Osteocyte (in vitro differentiated cells): ENCODE results near the gene RNF148. TPM values are rescaled to one million over a fixed set of nuclear protein-coding genes. Genes with fewer than 3 reads are reported as not detected.

Source experiments
- DNase-seq: peaks from one replicate; pipeline ENCODE4 v3.0.0; 2021; ENCODE audit warnings: mixed read lengths; ENCODE audit not compliant: unreplicated experiment; ENCODE audit errors: extremely low spot score
- H3K27ac Mint-ChIP-seq: one replicate; pipeline ENCODE4 v1.8.0; 2021; ENCODE audit warnings: mild to moderate bottlenecking, mixed read lengths; ENCODE audit not compliant: unreplicated experiment
- H3K27me3 Mint-ChIP-seq: one replicate; pipeline ENCODE4 v1.8.0; 2021; ENCODE audit warnings: mixed read lengths; ENCODE audit not compliant: unreplicated experiment
- H3K36me3 Mint-ChIP-seq: one replicate; pipeline ENCODE4 v1.8.0; 2021; ENCODE audit warnings: mixed read lengths; ENCODE audit not compliant: unreplicated experiment
- H3K4me1 Mint-ChIP-seq: one replicate; pipeline ENCODE4 v1.8.0; 2021; ENCODE audit warnings: mixed read lengths; ENCODE audit not compliant: unreplicated experiment
- H3K4me3 Mint-ChIP-seq: one replicate; pipeline ENCODE4 v1.8.0; 2021; ENCODE audit warnings: mild to moderate bottlenecking, moderate library complexity, mixed read lengths; ENCODE audit not compliant: unreplicated experiment
- H3K9me3 Mint-ChIP-seq: one replicate; pipeline ENCODE4 v1.8.0; 2021; ENCODE audit warnings: mixed read lengths; ENCODE audit not compliant: unreplicated experiment
- CTCF ChIP-seq: fragments of 200-600 bp; sonication (generic); IDR thresholded peaks from 2 replicates; pipeline ENCODE4 v1.5.0; 2021; ENCODE audit warnings: antibody characterized with exemption, mild to moderate bottlenecking, moderate library complexity
- total RNA-seq: library from RNA; stranded (reverse); gene quantifications from 2 replicates; pipeline ENCODE4 v1.2.1, GENCODE V29; 2021

The RNF148 gene
- total RNA-seq, 1 donor from 2014 or later: not detected

GRCh38 chr7:122652876-122653275 is 49.8 kb downstream of the RNF148 start:
- DNase-seq: no peak
- no peak overlapping the region for H3K4me3 Mint-ChIP-seq
- no peaks in the 10 kb centered on the region for H3K27me3 Mint-ChIP-seq
- no peaks in the 10 kb centered on the region for H3K9me3 Mint-ChIP-seq
- H3K27ac Mint-ChIP-seq: no peak overlapping the region
- TF ChIP-seq CTCF: no peak
- no peaks in the 10 kb centered on the region for H3K36me3 Mint-ChIP-seq
- H3K4me1 Mint-ChIP-seq: no peaks in the 10 kb centered on the region

Other genes starting within 250 kb of the RNF148 start
- gene RNF133, start 3.8 kb downstream of the RNF148 start, total RNA-seq: not detected in 2 replicates
- gene CADPS2, start 183.5 kb upstream of the RNF148 start, total RNA-seq: 0.81 and 1.0 TPM in 2 replicates